HG03442 (cell line): ENCODE results near the gene BCL6B.
"Not testable (repeated sequence)": the region's sequence is repeated elsewhere in the genome, so short reads cannot be mapped to it uniquely, and the experiment has no call there.

Experiments used
- ATAC-seq: cut with Tn5 transposase; IDR thresholded peaks from one replicate; pipeline ENCODE4 v1.9.1; 2021; ENCODE audit warnings: mild to moderate bottlenecking, moderate library complexity; ENCODE audit not compliant: unreplicated experiment

BCL6B gene, protein sequence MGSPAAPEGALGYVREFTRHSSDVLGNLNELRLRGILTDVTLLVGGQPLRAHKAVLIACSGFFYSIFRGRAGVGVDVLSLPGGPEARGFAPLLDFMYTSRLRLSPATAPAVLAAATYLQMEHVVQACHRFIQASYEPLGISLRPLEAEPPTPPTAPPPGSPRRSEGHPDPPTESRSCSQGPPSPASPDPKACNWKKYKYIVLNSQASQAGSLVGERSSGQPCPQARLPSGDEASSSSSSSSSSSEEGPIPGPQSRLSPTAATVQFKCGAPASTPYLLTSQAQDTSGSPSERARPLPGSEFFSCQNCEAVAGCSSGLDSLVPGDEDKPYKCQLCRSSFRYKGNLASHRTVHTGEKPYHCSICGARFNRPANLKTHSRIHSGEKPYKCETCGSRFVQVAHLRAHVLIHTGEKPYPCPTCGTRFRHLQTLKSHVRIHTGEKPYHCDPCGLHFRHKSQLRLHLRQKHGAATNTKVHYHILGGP

DNA sequence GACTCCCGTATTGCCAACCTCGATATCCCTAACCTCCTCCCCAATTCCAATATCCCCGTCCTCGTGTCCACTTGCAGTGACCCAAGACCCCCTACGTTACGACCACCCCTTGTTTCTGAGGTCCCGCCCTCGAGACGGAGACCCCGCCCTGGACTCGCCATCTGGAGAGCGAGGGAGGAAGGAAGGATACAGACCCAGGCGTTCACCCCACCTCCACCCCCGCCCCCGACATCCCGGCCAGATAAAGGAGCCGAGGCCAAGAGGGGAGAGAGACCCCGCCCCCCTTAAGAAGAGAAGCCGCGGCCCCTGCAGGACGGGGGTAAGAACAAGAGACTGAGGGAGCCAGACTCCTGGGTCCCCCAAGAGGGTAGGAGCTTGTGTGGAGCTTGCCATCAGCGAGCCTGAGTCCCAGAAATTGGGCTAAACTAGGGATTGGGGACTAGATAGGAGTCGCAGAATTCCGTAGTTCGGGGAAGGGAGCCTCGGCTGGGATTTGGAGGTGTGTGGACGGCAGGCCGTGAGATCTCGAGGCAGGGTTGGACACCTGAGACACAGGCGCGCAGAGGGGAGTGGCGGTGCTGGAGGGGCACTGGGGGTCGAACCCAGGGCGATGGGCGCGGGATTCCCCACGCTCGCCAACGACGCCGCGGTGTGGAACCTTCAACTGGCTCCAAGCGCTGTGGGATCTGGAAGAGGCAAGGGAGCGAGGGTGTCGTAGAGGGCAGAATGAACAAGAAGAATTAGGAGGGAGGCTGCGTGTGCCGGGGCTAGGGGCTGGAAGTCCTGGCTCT is at the start of gene BCL6B:
Gene BCL6B, plus strand, starts transcription at position 270 of the 791 bp plus-strand sequence. CDS start 622 bp downstream, outside the sequence.
- no peak for ATAC-seq

DNA sequence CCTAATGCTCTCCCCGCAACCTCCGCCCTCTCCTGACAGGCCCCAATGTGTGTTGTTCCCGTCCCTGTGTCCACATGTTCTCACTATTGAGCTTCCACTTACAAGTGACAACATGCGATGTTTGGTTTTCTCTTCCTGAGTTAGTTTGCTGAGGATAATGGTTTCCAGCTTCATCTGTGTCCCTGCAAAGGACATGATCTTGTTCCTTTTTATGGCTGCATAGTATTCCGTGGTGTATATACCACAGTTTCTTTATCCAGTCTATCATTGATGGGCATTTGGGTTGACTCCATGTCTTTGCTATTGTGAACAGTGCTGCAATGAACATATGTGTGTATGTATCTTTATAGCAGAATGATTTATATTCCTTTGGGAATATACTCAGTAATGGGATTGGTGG is 43.4 kb upstream of the BCL6B start:
- ATAC-seq = not testable (repeated sequence)

DNA sequence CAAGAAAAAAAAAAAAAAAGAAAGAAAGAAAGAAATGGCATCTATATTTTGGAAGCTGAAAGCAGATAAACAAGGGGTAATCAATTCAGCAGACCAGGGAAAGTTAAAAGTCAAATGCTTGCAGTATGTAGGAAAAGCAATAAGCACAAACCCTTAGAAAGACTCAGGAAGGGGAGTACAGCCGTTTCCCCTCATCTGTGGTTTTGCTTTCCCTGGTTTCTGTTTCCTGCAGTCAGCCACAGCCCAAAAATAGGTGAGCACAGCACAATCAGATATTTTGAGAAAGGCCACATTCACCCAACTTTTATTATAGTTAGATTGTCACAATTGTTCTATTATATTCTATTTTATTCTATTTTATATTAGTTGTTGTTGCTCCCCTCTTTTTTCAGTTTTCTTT is 41.4 kb upstream of the BCL6B start:
- no peak for ATAC-seq

DNA sequence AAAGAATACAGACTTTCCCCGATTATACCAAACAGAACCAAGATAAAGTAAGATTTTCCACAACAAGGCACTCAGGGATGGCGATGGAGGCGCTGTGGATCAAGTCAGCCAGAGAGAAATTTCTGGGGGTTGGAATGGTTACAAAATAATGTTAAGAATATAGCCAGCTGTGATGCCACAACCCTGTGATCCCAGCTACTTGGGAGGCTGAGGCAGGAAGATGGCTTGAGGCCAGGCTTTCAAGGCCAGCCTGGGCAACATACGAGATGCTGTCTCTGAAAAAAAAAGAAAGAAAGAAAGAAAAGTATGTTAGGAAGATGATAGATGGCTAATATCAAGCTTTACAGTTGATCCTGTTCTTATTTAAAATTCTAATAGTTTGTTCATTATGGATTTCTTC is 37.6 kb upstream of the BCL6B start:
- no peak for ATAC-seq

DNA sequence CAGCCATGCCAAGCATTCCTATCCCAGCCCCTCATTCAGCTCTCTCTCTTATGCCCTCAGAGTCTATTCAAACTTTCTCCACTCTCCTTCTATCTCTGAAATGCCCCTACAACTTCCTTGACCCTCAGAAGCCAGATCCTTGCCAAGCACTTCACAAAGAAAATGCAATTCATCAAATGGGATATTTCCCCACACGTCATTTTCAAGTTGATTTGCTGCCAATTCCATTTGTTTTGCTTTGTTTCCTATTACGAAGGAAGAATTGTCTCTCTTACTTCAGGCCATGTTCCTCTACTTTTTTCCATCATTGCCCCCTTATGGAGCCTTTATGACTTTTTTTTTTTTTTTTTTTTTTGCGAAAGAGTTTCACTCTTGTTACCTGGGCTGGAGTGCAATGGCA is 36.2 kb upstream of the BCL6B start:
- no peak for ATAC-seq

DNA sequence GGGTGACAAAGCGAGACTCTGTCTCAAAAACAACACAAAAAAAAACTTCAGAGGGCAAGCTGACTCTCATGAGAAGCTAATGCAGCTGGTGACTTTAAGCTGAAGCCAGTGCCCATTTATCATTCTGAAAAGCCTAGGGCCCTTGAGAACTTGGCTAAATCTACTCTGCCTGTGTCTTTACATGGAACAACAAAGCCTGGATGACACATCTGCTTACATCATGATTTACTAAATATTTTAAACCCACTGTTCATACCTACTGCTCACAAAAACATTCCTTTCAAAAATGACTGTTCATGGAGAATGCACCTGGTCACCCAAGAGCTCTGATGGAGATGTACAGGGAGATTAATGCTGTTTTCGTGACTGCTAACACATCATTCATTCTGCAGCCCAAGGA is 33.1 kb upstream of the BCL6B start:
- ATAC-seq = no peak

DNA sequence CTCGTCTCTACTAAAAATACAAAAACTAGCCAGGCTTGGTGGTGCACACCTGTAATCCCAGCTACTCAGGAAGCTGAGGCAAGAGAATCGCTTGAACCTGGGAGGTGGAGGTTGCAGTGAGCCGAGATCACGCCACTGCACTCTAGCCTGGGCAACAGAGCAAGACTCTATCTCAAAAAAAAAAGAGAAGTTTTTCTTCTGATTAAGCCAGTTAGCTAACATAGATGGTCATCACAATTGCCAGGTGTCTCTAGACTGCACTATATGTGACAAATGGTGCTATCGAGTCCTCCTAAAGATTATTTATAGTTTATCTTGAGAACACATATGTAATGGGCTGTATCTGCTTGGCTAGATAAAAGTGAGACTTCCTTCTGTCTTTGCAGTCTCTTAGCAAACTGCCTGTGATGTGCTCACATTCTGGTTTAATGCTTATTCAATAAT is 29.2 kb upstream of the BCL6B start:
- not testable (repeated sequence) for ATAC-seq

DNA sequence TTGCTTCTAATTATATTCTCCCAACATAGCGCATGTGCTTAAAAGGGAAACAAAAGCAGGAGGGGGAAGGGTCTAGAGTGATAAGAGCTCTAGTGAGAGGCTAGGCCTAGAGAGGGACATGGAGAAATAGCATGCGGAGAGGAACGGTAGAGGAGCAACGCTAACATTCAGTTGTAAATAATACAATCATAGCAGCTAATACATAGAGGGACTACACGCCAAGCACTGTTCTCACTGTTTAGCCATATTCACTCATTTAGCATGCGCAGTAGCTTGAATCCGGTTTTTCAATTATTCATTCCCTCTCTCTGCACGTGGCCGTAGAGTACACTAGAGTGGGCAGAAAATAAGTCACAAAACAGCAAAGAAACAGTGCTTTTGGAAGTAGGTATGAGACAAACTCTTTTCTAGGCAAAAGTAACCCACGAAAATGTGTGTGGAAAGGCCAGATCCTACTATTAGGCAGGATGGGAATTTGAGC is 28.7 kb upstream of the BCL6B start:
- no peak for ATAC-seq

DNA sequence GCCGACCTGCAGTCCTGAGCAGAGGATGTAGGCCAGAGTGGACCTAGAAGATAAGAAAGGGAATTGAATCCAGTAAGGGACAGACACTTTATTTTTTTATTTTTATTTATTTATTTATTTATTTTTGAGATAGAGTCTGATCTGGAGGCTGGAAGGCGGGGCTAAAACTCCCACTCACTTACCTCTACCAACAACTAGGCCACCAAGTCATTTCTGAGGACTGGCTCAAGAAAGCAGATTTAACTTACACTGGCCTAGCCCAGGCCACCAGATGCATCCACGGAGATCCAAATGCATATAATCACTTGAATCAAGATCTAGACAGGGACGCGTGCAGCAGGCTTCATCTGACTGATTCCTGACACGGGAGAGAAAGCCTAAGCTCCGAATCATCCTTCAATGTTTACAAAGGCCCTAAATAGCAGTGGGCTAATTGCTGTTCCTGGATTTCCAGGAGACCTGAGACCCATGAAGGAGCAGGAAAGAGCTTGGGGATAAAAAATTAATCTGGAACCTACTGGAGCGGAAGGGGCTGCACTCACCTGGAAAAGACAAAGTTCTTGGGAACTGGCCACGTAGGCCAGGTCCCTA is 28.1 kb upstream of the BCL6B start:
- no peak for ATAC-seq

DNA sequence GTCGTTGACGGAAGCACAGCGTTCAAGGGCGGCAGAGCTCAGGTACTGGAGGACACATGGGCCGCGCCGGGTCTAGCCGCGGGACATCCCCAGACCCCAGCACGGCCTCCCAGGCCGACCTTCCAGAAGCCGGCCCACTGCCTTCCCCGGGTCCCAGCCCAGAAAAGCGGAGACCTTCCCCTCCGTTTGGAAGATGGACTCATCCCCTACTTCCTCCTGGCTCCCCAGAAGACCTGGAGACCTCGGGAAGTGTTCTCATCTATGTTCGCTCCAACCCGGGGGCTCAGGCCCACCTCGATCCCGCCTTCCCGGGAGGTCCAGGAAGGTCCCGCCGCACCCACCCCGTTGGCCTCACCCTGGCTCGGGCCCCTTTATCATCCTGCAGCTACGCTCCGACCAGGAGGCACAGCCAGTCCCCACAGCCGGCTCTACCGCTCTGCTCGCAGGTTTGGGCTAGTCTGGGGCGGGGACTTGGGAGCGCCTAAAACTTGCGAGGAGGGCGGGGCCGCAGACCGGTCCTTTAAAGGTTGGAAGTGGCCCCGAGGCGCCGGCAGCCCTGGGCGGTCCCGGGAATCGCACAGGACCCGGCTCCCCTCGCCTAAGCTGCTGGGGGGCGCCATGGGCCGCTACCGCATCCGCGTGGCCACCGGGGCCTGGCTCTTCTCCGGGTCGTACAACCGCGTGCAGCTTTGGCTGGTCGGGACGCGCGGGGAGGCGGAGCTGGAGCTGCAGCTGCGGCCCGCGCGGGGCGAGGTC is 27.2 kb upstream of the BCL6B start, which contains the start of gene ALOX12:
Gene ALOX12, plus strand, starts transcription at position 550 of the 756 bp plus-strand sequence. Its CDS starts 69 bp downstream, at position 619.
- no peak for ATAC-seq

DNA sequence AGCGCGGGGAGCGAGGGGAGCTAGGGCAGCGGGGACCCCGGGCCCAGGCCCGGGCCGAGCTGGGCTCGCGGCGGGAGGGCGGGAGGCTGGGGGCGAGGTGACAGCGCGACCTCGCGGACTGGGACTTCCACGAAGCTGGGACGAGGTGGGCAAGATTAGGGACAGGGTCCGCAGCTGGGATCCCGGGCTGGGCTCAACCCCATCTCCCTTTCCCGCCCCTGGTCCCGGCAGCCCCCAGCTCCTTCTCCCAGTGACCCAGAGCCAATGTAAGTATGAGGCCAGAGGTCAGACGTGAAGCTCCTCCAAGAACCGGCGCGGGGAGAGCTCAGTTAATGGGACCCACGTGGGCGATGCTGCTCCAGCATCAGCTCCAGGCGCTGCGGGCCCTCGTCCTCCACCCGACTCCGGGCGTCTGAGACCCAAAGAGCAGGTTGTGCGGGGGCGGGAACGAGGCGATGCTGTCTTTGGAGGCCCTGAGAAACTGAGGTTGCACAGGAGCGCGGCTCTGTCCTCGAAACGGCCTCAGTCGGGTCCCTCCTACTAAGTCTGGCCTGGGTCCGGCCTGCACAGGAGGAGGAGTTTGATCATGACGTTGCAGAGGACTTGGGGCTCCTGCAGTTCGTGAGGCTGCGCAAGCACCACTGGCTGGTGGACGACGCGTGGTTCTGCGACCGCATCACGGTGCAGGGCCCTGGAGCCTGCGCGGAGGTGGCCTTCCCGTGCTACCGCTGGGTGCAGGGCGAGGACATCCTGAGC is 26.4 kb upstream of the BCL6B start:
- no peak for ATAC-seq

DNA sequence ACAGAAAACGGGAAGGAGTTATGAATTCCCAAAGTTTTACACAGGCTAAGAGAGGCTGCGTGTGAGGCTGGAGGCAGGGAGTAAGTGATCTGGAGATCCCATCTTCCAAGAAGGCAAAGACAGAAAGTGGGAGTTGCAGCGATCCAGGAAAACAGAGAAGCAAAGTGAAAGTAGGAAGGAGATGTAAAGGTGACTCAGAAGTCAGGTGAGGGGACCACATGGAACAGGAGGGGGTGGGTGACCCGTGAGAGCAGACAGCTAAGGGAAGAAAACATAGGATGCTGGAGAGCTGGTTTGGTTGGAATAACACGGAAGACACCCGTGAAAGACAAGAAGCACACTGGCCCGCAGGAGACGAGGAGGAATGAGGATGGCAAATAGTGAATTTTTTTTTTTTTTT is 25.7 kb upstream of the BCL6B start:
- ATAC-seq = no peak

DNA sequence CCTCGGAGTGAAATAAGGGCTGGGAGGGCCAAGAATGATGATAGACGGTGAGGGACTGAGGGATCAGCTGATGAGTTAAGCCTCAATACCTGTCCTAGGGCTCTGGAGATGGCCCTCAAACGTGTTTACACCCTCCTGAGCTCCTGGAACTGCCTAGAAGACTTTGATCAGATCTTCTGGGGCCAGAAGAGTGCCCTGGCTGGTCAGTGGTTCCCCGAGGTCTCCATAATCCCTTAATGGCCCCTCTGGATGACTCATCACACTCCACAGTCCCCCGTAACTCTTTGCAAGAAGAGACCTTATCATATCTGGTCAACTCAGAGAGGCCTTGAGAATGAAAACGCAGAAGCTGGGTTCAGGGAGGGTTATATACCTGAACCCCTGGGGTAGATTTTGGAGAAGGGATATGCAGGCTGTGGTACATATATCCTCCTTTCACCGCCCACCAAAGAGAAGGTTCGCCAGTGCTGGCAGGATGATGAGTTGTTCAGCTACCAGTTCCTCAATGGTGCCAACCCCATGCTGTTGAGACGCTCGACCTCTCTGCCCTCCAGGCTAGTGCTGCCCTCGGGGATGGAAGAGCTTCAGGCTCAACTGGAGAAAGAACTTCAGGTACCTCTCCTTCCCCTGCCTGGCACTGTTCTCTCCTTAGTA is 23.9 kb upstream of the BCL6B start:
- ATAC-seq = no peak

DNA sequence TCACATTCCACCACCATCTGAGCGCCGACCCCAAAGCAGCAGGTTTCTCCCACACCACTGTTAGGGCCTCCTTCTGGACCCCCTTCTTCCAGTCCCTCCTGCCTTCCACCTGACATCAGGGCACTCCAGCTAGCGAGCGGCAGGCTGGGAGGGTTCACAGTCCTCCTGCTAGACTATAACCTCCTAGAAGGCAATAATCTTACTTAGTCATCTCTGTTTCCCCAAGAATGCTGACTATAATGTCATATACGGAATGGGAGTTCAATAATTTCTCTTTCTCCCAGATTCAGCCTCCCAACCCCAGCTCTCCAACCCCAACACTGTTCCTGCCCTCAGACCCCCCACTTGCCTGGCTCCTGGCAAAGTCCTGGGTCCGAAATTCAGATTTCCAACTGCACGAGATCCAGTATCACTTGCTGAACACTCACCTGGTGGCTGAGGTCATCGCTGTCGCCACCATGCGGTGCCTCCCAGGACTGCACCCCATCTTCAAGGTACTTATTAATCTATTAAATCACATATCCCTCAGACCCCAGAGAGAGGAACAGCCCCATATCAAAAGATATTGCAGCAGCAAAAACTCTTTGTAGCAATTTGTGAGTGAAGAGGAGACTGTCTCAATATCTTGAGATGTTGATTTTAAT is 21.4 kb upstream of the BCL6B start:
- no peak for ATAC-seq

DNA sequence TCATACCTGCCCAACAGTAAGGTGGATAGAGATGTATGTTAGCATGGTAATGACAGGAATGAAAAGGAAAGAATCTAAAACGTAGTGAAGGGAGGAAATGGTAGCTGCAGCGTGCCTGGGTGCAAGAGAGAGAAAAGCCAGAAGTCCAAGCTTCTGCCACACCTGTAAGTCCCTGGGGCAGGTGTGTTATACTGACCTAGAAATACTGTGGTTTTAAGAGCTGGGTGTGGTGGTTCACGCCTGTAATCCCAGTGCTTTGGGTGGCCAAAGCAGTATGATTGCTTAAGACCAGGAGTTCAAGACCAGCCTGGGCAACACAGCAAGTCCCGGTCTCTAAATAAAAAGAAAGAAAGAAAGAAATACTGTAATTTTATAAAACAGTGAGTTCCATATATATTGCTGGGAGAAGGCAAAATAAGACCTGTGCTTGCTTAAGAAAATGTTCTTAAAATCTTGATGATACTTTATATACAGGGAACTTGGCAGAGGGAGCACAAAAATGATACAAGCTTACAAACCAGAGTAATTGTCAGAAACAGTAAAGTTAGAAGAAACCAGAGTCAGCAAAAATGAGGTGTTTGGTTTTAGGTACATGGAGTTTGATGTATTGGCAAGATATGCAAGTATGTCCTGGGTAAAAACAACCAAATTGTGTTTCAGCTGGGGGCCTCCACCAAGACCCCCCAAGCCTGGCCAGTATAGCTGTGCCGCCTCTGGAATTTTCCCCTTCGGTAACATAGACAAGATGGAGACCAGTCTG is 20.4 kb upstream of the BCL6B start:
- ATAC-seq = no peak

DNA sequence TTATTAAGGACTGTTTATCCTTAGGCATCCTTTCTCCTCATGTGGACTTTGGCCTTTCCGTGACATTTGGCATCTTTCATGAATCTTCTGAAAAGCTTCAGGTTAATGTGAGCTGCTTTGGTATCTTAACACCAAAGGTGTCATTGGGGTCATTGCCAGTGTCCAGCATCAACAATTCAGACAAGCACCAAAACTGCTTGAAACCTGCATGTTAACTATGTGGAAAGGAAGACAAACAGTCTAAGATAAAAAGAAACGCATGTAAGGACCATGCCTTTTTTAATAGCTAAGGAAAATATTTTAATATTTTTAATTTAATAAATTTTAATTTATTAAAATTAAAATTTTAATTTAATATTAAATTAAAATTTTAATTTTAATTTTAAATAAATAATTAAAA is 19.1 kb upstream of the BCL6B start:
- ATAC-seq = no peak

DNA sequence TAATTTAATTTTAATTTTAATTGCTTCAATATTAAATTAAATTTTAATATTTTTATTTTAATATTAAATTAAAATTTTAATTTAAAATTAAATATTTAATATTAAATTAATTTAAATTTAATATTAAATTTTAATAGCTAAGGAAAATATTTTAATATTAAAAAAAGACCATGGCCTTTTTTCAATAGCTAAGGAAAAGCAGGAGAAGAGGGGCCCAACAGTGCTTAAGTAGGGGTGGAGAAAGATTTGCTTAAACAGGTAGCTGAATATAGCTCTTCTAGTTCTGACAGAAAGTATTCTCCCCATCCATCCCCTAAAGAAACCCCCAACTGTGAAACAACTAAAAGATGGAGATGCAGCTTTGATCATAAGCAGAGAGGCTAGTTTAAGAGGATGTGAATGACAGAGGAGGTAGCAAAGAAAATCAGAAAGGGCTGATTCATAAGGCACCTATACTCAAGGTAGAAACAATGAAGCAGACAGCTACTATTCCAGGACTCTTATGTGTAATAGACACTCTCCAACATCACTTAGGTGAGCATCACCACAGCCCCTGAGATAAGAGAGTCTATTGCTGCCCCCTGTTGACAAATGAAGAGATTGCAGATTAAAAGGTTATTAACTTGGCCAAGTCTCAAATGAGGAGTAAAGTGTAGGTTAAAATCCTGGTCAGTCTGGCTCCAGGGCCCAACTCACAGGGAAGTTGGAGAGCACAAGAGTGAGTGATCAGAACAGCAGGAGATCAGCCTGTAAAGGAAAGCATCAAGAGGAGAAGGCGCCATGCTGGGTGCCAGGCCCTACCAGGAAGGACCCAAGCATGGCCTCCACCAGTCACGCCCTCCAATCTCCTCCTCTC is 18.2 kb upstream of the BCL6B start:
- no peak for ATAC-seq
